Astrocyte of the spinal cord (primary cell): ENCODE measurements around the gene DPP6.
"Not testable (repeated sequence)": the region's sequence is repeated elsewhere in the genome, so short reads cannot be mapped to it uniquely, and the experiment has no call there.

Experiments used
- DNase-seq: peaks from one replicate; pipeline ENCODE4 v3.0.0; 2011; ENCODE audit warnings: low read depth, low spot score
- H3K4me3 ChIP-seq: 2 replicates; pipeline ENCODE4 v1.5.1; 2011; ENCODE audit warnings: low read depth, mild to moderate bottlenecking, low read length, moderate library complexity
- in situ Hi-C: cut with HindIII; loops from 2 replicates; pipeline ENCODE4 v1.10.0; 2017; ENCODE audit warnings: low sequenced_read_pairs

DPP6 gene

DNA sequence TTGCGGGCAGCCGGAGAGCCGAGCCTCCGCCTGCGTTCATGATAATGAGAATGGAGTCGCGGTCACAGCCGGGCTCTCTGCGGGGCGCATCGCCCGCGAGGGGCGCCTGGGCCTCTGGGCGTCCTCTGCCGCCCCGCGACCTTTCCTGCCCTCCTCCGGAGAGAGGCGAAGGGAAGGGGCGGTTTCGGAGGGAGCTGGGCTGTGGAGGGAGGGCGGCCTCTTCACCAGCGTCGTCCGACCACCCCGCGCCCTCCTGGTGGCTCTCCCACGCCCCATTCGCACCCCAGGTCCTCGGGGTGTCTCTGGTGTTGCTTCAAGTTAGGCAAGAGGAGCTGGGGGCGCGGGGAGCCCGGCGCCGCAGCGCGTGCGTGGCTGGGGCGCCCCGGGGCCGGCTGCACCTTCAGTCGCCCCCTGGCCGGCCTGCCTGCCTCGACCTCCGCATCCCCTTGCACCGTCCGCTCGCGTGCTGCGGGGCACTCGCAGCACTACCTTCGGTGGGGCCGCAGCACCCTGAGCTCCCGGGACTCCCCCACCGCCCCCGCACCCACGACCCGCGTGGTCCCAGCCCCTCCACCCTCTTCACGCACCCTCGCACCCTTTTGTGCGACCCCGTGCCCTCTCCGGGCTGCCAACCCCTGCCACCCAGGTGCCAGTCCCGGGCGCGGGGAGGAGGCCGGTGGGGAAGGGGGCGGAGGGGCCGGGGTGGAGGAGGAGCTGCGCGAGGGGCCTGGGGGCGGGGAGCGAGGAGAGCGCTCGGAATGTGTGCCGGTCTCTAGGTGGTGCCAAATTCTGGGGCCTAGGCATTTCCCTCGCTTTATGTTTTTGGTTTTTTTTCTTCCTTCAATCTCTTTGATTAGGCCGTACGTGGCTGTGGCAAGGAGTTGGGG, at the start of gene DPP6:
Gene DPP6, plus strand, starts transcription at position 756 of the 887 bp plus-strand sequence.
- in situ Hi-C loops, H3K4me3 ChIP-seq, DNase-seq: not testable (repeated sequence)

GRCh38 chr7:154009423-154009911, 42.7 kb upstream of the DPP6 start:
- H3K4me3 ChIP-seq, DNase-seq, in situ Hi-C loops: not testable (repeated sequence)

DNA sequence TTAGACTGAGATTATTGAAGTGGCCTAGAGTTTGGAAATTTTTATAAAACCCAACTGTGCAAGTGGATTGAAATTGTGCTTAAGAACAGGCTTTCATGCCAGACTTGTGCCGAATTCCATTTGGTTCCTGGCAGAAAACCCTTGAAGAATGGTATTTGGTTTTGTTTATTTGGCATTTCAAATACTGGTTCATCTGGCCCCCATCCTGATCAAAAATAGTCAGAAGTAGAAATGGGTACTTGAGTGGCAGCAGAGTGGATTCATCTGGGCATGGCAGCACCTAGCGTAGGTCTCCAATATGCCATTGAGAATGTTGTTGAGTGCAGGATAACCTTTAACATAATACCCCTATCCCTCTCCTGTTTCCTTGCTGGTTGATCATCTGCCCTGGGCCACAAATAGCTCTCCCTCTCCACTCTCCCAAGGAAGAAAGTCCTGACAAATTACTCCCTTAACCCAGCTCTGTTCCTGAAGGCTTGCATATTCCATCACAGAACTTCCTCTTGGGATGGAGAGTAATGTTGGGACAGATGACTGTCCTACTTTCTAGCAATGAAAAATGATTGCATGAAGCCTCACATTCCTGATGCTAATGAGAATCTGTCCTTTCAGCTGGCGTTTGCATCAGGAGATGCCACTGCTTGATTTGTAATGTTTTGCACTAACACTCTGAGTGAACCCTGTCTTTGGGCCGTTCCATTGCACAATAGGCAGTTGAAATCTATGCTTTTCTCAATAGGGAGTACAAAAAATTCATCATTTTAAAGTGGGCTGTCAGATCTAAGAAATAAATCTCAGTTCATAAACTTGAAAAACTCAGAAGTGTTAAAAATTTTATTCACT, 41.3 kb upstream of the DPP6 start:
- H3K4me3 ChIP-seq, DNase-seq, in situ Hi-C loops: not testable (repeated sequence)

GRCh38 chr7:154012800-154013199, 39.4 kb upstream of the DPP6 start:
- in situ Hi-C loops, H3K4me3 ChIP-seq, DNase-seq: not testable (repeated sequence)

DNA sequence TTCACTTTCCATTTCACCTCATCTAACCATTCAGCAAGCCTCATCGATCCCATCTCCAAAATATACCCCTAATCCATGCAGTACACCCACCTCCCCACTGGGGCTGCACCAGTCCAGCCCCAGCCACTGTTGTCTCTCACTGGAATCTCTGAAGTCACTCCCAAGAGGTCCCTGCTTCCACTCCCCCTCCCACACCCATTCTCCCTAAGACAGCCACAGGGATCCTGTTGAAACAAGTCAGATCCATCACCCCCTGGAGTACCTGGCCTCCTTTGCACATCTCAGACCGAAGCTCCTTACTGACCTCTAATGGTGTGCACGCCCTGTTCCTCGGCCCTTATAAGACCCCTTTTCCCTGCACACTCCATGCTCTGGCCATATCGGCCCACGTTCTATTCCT, 36.6 kb upstream of the DPP6 start:
- DNase-seq, in situ Hi-C loops, H3K4me3 ChIP-seq: not testable (repeated sequence)

DNA sequence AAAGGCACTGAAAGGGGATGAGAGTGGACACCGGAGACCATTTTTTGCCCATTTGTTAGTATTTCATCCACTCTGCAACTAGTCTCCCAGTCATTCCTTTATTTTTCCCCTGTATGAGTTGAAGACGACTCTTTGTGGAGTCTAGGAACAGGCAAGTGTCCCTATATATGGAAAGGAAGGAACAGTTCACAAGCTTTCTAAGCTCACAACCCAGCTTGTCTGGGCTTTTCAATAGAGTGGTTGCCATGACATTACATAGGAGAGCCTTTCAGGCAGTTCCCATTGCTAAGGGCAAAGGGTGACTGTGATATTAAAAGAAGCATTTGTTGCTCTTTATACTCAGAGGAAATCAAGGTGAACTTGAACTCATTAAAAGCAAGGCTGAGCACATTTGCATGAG, 33.8 kb upstream of the DPP6 start:
- H3K4me3 ChIP-seq, in situ Hi-C loops, DNase-seq: not testable (repeated sequence)

GRCh38 chr7:154027805-154028204, 24.4 kb upstream of the DPP6 start:
- in situ Hi-C loops, DNase-seq, H3K4me3 ChIP-seq: not testable (repeated sequence)

DNA sequence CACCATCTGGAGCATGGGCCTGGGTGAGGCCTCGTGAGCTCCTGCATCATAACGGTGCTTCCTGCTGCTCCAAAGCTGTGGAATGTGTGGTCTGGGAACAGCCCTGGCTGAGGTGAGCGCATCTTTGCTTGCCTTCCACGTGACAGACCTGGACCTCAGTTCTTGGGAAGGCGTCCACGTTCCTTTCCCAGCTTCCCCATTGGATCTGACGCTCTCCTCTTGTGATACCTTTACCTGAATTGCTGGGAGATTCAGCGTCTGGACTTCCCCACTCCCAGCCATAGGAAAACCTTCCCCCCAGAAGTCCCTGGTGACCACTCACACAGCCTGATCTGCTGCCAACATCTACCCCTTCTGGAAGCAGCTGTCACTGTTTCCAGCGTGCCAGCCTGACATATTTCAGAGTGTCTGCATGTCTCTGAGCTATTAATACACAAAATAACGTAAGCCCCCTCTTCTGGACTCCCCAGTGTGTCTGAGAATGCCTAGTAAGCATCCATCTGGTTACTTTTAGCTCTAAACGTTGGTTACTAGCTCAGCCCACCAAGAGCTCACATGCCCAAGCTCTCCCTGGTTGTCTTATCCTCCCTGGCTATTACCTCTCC, 21.6 kb upstream of the DPP6 start:
- H3K4me3 ChIP-seq, DNase-seq, in situ Hi-C loops: not testable (repeated sequence)

DNA sequence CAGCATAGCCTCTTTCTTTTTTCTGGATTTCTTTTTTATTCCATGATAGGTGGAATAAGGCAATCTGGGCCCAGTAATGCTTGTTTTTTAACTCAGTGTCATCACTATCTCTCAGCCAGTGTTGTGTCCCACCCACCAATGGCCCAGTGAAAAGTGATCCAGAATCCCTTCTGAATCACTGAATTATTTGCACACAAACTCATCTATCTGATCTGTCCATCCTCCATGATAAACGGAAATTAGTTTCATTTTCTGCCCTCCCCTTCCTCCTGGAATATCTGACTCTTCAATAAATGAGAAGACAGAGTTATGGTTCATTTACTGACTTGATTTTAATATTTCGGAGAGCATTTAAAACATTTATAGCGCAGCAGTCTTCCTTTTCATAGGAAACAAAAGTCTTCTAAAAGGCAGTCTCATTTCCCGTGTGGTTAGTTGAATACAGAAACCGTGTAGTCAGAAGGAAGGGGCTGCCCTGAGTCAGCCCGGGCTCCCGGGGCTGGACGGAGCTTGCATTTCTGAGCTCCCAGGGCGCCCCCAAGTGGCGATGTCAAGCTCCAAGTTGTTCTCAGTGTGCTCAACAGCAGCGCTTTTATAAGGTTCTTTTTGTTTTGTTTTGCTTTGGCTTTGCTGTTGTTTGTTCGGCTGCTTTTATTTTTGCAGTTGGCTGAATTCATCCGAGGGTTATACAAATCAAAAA, 12.6 kb upstream of the DPP6 start:
- DNase-seq, in situ Hi-C loops, H3K4me3 ChIP-seq: not testable (repeated sequence)

- in situ Hi-C loops, DNase-seq, H3K4me3 ChIP-seq: not testable (repeated sequence)
These were observed 1.8 kb upstream of the DPP6 start for GRCh38 chr7:154050394-154050793.

- in situ Hi-C loops, DNase-seq, H3K4me3 ChIP-seq: not testable (repeated sequence)
These were observed 1.1 kb upstream of the DPP6 start for GRCh38 chr7:154051006-154051642.

- in situ Hi-C loops, H3K4me3 ChIP-seq, DNase-seq: not testable (repeated sequence)
These were observed 493 bp downstream of the DPP6 start for GRCh38 chr7:154052530-154053252.

- in situ Hi-C loops, DNase-seq, H3K4me3 ChIP-seq: not testable (repeated sequence)
These were observed 1.5 kb downstream of the DPP6 start for GRCh38 chr7:154053466-154054312.

GRCh38 chr7:154054664-154055063, 2.5 kb downstream of the DPP6 start:
- DNase-seq, in situ Hi-C loops, H3K4me3 ChIP-seq: not testable (repeated sequence)
